Esophagus muscularis mucosa (tissue), 4 donors: ENCODE results near the gene GORASP1.

ENCODE experiments used
- CTCF ChIP-seq, 3 experiments: fragments of 200-600 bp in 2 of 3; fragments of 450-650 bp in 1 of 3; sonication (generic) in 2 of 3; IDR thresholded peaks; one replicate each; pipeline ENCODE4 v1.5.1; 2017 to 2019; ENCODE audit warnings: antibody characterized with exemption in 3 of 3, mild to moderate bottlenecking in 2 of 3, moderate library complexity in 1 of 3
- EP300 ChIP-seq: sonication (generic); formaldehyde crosslinking; IDR thresholded peaks from one replicate; pipeline ENCODE4 v1.6.1; 2017; ENCODE audit warnings: antibody characterized with exemption
- POLR2A ChIP-seq: fragments of 450-650 bp; IDR thresholded peaks from one replicate; pipeline ENCODE4 v1.6.1; 2017; ENCODE audit warnings: antibody characterized with exemption, moderate library complexity, mild to moderate bottlenecking, low read depth
- POLR2AphosphoS5 ChIP-seq, 2 donors: sonication (generic); formaldehyde crosslinking; IDR thresholded peaks; one replicate each; pipeline ENCODE4 v1.6.1; 2017; ENCODE audit warnings: antibody characterized with exemption in 2 of 2

GRCh38 chr3:39067286-39067685 is 40.1 kb downstream of the GORASP1 start:
- no peak for TF ChIP-seq POLR2AphosphoS5 (IDR thresholded peaks at IDR 0.05)
- no peak for TF ChIP-seq CTCF (IDR thresholded peaks at IDR 0.05)
- TF ChIP-seq POLR2A: no peak
- no peak for TF ChIP-seq EP300
